Measurements from ENCODE around the gene LENG8.

LENG8 gene

DNA sequence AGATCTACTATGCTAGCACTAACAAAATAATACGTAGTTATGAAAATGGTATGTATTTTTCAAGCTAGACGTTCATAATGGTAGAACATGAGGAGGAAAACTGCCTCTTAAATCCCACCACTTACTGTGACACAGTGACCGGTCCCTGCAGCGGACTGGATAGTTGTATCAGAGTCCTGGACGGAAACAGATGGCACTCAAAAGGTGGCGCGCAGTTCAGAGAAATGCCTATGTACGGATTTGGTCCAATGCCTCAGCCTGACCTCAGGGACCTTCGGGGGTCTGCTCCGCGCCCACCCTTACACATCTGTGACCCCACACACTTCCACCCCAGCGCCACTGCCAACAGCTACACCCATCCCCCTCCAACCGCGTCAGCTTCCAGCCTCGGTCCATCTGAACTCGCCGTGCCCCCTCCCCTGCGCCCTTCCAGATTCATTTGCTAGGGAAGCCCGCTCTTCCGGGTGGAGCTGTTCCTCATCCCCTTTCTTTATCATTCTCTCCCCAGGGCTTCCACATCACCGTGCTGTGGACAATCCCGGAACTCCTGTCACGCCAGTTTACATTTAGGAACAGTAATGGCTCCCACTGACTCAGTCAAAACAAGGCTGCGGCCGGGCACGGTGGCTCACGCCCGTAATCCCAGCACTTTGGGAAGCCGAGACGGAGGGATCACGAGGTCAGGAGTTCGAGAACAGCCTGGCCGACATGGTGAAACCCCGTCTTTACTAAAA is 792 bp upstream of the LENG8 start:
- peak; percentile 42 for DNase-seq

DNA sequence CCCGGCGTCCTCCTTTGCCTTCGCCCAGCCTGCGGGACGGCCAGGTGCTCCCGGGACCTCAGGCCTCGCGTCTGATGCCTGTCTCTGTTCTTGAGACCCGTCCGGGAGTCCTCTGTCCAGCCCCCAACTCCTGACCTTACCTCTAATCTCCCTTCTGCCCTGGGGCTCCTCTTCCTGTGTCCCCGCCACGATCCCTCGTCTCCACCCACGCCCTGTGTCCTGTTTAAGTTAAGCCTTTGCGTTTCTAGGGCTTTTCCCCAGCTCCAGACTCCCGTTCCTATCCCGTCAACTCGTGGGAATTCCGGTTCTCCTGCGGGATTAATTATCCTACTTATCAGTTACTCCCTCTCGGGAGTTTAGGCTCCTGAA is 686 bp downstream of the LENG8 start:
- DNase-seq, result no peak

DNA sequence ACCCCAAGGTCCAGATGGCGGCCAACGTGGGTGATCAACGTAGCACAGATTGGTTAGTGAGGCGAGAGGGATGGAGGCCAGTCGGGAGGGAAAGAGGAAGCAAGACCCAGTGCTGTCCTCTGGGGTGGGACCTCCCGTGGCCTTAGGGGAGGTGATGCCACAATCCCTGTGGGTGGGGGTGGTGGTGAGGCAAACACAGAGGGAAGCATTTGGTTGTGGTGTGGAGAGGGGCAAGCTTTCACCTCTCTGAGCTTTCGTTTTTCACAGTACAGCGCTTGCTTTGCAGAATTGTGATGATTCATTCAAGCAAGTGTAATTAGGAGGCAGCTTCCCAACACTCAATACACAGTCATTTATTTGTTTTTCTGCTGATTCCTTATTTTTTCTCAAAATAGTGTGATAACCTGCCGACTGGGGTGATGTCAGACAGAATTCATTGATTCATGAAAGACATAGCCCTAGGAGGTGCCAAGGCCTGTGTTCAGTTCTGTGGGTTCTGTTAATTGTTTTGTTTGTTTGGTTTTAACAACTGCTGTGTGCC is 2.4 kb downstream of the LENG8 start:
- DNase-seq, result no peak

DNA sequence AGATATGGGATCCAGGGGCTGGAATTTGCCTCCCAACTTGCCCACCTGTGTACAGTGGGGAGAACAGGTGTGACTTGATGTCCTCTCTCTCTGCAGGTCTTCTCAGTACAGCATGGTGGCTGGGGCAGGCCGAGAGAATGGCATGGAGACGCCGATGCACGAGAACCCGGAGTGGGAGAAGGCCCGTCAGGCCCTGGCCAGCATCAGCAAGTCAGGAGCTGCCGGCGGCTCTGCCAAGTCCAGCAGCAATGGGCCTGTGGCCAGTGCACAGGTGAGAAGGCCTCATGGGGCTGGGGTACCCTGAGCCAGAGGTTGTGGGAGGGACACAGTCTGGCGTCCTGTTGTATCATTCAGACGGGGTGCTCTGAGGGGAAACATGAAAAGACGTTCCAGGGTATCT is 3.0 kb downstream of the LENG8 start:
- DNase-seq, result no peak

GRCh38 chr19:54452626-54453025 is 3.6 kb downstream of the LENG8 start:
- DNase-seq, result no peak

DNA sequence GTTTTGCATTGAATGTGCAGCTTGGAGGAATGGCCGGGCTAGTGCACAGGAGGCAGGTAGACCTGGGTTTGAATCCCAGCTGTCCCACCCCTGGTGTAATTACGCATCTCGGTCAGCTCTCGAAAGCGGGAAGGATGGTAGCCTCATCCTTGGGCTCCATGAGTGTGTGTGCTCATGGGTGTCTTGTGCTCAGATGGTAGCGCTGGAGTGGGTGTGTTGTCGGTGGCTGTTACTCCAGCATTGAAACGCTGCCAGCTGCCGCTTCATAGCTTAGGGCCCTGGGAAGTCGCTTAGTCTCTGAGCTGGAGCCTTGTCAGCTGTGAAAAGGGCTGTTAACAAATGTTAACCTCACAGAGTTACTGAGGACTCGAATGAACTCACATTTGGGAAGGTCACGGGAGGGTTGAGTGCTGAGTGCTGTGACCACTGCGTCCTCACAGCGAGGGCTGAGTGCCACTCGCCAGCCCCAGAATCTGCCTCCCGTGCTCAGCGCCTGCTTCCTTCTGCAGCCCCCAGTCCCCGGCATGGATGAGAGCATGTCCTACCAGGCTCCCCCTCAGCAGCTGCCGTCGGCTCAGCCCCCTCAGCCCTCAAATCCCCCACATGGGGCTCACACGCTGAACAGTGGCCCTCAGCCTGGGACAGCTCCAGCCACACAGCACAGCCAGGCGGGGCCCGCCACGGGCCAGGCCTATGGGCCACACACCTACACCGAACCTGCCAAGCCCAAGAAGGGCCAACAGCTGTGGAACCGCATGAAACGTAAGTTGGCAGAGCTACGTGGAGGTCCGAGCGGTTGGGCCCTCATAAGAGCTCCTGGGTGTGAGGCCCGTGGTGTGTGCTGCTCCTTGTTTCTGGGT is 5.2 kb downstream of the LENG8 start:
- DNase-seq, result no peak

DNA sequence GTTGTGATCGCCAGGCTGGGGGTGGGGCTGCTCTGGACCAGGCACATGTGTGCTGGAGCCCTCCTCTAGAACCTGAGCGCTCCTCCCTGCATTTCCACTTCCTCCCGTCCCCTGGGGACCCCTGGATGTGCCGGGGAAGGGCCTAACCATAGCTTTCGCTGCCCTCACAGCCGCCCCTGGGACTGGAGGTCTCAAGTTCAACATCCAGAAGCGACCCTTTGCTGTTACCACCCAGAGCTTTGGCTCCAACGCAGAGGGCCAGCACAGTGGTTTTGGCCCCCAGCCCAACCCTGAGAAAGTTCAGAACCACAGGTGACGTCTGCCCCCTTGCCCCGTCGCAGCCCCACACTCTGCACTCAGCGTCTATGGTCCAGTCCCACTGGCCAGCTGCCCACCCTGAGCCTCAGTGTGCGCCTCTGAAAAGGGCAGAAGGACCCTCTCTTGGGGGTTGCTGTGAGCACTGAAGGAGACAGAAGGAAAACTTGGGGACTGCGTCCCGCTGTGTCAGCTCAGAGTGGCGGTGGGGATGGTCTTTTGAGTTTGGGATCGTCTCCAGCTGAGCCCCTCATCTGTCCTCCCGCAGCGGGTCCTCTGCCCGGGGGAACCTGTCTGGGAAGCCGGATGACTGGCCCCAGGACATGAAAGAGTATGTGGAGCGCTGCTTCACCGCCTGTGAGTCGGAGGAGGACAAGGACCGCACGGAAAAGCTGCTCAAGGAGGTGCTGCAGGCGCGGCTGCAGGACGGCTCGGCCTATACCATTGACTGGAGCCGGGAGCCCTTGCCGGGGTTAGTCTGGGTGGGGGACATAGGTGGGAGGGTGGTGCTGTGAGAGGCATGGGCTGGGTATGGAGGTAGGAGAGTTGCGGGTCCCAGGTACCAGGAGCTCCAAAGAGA is 6.0 kb downstream of the LENG8 start:
- no peak for DNase-seq

DNA sequence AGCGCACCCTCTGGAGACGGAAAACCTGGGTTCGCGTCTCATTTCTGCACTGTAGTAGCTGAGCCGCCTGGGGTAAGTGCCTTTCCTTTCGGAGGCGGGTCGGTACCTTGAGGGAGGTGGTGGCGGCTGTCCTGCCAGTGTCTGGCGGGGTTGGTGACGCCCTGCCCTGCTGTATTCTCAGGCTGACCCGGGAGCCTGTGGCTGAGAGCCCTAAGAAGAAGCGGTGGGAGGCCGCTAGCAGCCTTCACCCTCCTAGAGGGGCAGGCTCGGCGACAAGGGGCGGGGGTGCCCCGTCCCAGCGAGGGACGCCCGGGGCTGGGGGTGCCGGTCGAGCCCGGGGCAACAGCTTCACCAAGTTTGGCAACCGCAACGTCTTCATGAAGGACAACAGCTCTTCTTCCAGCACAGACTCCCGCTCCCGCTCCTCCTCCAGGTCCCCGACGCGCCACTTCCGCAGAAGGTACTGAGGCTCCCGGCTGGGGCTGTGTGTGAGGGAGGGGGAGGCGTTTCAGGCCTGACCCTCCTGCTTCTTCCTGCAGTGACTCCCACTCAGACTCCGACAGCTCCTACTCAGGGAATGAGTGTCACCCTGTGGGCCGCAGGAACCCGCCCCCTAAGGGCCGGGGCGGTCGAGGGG is 6.9 kb downstream of the LENG8 start:
- no peak for DNase-seq

- DNase-seq, result no peak
Measured at GRCh38 chr19:54456423-54457373, 7.7 kb downstream of the LENG8 start.

GRCh38 chr19:54457773-54458647 is 9.0 kb downstream of the LENG8 start:
- DNase-seq, result no peak

GRCh38 chr19:54458648-54459281 is 9.8 kb downstream of the LENG8 start:
- no peak for DNase-seq

- no peak for DNase-seq
Measured at GRCh38 chr19:54459282-54460229, 10.6 kb downstream of the LENG8 start.

DNA sequence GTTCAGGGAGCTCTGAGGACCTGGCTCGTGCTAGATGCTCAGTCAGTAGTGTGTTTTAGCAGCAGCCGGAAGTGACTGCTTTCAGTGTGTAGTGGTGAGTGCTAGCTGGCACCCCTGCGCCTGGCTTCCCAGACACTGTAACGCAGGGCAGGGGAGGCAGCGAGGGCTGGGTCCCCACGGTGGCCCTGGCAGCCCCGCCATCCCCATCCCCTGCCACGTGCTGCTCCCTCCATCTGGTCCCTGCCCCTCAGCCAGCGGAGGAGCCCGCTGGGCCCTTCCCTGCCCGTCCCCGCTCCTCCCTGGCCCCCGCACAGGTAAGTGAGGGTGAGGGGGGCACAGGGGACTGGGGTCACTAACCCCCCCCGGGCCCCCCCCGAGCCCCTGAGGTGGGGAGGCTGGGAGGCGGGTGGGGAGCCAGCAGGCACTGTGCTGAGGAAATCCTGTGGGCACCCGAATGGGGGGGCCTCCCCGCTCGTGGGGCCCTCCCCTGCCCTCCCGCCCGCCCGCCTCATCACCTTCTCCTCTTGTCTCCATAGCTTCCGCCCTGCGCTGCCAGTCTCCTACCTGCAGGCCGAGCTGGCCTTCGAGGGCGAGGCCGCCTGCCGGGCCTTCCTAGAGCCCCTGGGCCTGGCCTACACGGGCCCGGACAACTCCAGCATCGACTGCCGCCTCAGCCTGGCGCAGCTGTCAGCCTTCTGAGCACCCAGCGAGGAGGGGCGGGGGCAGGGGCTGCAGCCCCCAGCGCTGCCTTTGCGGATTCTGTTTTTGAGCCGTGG is 11.4 kb downstream of the LENG8 start:
- DNase-seq, result no peak

- DNase-seq, result no peak
Measured at GRCh38 chr19:54461210-54461609, 12.2 kb downstream of the LENG8 start.

DNA sequence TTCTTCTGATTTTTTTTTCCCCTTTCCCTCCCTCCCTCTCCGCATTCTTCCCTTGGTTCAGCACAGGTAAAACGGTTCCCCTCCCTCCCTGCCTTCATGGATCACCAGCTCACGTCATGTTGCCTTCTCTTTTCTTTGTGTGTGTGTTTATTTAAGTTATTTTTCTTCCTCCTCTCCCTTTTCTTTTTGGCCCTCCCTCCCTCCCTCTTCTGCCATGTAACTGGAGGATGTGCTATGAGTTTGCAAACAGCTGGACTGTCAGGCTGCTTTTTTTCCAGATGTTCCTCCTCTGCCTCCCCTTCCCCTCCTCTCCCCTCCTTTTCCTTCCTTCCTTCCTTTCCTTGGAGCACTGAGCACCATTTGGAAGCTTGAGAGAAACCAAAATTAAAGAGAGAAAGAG is 12.6 kb downstream of the LENG8 start:
- no peak for DNase-seq

- no peak for DNase-seq
Measured at GRCh38 chr19:54462047-54462654, 13.2 kb downstream of the LENG8 start.

Measured in activated CD4-positive, alpha-beta T cell treated with anti-CD3 and anti-CD28 coated beads for 4 hours (primary cell).